Epithelial cell of prostate (primary cell): Measurements from ENCODE around the gene OR4Q3.
"Not testable (repeated sequence)": the region's sequence is repeated elsewhere in the genome, so short reads cannot be mapped to it uniquely, and the experiment has no call there.

Experiments used
- DNase-seq: peaks from one replicate; pipeline ENCODE4 v3.0.0-alpha.2; 2011; ENCODE audit warnings: low read depth, low spot score
- H3K27ac ChIP-seq: fragments of 450-650 bp; 2 replicates; pipeline ENCODE4 v1.5.1; 2017; ENCODE audit warnings: mild to moderate bottlenecking

OR4Q3 gene

DNA sequence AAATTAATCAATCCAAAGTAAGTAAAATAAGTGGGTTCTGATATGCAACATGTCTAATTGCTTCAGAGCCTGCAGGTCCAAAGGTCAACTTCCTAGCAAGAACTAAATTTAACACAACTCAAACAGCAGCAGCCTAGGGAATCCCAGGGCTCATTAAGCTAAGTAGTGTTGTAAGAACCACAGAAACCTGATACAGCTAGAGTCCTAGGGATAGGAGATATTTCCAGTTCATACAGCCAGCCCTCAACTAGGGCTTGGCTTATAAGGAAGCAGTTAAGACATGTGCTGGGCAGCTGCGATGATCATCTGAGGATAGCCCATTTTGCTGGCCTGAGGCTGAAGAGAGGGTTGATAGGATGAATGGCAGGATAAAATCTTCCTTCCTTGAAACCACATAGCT lies at the start of gene OR4Q3:
OR4Q3 (plus strand) TSS at position 316 of the 400 bp plus-strand sequence.
- no peak for DNase-seq
- no peak within 1 kb of the TSS for H3K27ac ChIP-seq

DNA sequence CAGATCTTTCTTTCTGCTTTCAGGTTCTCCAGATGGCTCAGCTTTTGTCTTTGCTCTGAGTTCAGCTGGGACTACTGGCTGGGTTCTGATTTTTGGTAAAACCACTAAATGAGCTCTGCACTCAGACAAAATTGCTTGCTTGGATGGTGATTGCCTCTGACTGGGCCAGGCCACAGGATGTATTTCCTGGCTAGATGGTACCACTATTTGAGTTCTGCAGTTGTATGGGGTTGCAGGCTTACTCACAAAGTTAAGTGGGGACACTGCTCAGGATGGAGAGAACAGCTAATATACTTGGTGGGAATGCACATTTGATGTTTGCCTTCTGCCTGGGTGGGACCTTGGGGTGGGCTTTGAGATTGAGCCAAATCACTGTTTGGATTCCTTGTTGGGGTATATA lies 14.0 kb upstream of the OR4Q3 start:
- DNase-seq, result no peak
- no peak overlapping the region for H3K27ac ChIP-seq

DNA sequence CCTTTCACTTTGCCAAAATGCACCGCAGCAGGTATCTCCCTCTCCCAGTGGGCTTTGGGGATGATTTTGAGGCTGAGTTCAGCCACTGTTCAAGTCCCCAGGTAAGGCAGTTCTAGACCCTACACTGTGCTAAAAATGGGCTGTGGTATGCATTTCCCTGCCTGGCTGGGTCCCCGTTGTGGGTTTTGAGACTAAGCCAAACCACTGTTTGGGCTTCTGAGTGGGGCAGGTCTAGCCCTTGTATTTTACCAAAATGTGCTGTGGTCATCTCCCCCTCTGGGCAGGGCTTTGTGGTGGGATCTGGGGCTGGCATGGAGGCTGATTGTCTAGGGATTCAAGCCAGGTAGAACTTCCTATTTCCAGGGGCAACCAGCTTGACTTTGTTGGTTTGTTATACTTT lies 13.6 kb upstream of the OR4Q3 start:
- no peak overlapping the region for H3K27ac ChIP-seq
- DNase-seq, result no peak

DNA sequence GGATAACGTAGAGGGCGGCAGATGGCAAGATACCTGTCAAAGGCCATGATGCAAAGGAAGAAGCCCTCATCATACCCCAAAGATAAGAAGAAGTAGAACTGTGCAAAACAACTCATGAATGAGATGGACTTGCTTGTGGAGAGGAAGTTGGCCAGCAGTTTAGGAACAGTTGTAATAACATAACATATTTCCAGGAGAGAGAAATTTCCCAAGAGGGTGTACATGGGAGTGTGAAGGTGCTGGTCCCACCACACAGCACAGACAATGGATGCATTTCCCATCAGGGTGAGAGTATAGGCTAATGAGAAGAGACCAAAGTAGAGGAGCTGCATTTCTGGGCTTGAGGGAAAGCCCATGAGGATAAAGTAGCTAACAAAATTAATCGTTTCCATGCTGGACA lies 9.5 kb upstream of the OR4Q3 start:
- not testable (repeated sequence) for H3K27ac ChIP-seq, DNase-seq

DNA sequence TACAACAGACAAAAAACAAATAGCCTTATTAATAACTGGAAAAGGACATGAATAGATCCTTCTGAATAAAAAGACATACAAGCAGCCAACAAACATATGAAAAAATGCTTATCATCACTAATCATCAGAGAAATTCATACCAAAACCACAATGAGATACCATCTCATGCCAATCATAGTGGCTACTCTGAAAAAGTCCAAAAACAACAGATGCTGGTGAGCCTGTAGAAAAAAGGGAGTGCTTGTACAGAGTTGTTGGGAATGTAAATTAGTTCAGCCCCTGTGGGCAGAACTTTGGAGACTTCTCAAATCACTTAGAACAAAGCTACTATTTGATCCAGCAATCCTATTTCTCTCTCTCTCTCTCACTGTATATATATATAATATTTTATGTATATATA lies 8.9 kb downstream of the OR4Q3 start:
- not testable (repeated sequence) for DNase-seq, H3K27ac ChIP-seq

DNA sequence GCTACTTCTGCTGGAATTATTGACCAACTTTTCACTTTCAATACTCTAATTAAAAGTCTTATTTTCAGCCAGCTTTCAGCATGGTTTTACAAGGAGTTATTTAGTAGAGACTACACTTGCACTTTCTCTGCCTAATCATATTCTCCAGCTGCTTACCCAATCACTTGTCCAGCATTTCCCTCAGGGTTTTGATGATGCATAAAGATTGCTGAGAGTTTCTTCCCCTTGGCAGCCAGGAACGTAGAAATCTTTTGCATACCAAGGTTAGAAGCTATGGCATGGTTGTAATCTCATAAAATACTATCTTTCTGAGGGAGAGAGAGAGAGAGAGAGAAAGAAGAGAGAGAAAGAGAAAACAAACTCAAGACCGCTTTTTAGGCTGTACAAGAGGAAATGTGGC lies 10.8 kb downstream of the OR4Q3 start:
- H3K27ac ChIP-seq, result no peak overlapping the region
- DNase-seq, result no peak

DNA sequence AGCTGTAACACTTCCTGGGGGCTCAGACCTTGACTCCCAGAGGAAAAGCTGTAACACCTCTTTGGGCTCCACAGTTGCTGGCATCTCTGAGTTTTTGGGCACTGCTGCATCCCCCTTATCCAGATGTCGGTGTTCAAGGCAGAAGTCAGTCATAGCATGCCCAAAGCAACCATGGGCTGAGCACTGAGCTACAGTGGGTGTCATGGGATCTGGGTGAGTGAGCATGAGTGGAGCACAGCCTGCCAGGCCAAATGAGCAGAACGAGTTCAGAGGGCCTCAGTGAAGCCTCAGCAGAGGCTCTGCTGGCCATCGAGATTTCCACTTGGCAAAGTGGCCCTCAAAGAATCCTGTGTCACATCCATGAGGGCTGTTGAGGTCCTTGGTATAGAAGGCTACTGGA lies 28.1 kb downstream of the OR4Q3 start:
- DNase-seq, H3K27ac ChIP-seq: not testable (repeated sequence)

DNA sequence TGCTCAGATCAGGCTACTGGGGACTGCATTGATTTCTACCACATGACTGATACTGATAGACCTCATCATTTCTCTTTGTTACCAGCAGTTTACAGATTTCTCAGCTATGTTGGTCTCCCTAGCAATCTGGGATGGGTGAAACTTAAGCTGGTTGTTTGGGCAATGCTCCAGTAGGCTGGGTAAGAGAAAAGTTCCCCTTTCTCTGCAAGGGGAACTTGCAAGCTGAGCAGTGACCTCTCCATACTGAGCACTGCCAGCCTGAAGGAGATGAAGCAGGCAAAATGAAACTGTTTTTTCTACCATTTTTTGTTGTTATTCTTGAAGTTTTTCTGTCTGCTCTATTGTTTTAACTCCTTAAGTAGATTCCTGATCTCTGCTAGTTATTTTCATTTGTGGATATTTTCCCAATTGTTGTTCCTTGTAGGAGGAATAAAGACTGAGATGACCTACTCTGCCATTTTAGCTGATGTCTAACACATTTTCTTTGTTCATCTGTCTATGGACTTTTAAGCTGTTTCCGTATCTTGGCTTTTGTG lies 28.6 kb downstream of the OR4Q3 start:
- no peak for DNase-seq
- H3K27ac ChIP-seq, result no peak overlapping the region

DNA sequence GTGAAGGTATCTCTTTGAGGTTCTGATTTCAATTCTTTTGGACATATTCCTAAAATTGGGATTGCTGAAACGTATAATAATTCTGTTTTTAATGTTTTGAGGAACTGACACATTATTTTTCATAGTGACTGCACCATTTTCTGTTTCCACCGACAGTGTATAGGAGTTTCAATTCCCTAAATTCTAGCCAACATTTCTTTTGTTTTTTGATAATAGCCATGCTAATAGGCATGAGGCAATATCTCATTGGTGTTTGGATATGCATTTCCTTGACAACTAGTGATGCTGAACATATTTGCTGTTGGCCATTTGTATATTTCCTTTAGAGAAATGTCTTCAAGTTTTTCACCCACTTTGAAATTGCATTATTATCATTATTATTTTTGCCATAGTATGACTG lies 29.1 kb downstream of the OR4Q3 start:
- DNase-seq, H3K27ac ChIP-seq: not testable (repeated sequence)

DNA sequence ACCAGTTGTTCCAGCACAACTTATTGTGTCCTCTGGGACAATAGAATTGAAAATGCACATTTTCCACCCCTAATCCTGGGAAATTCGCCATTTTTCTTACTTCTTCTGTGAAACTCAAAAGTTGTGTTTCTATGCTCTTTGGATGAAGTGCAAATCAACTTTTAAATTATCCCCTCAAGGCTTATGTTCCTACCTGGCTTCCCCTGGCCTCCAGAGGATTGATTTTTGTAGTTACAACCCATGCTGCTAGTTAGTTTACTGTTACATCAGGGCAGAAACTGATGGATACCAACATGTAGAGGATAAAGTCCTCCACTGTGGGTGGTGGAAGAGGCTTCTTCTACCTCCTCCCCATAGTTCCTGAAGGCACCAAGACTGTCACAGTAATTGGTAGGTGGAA lies 29.8 kb downstream of the OR4Q3 start, which contains the start of gene OR4M1:
OR4M1 (plus strand) TSS at position 301 of the 400 bp plus-strand sequence. CDS start 6,819 bp downstream, outside the sequence.
- not testable (repeated sequence) for H3K27ac ChIP-seq, DNase-seq

DNA sequence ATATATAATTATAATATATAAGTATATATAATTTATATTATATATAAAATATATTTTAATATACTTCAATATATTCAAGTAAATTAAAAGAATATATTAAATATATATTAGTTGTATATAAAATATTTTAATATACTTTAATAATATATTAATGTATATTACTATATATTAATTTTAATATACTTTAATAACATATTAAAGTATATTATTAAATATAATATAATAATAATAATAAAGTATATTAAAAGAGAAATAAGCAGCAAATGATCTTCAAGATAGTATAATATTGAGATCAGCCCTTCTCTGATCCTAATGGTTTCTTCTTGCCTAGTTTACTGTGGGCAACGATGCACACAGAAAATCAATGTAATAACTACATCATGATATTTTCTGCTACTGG lies 32.2 kb downstream of the OR4Q3 start:
- DNase-seq, result no peak
- no peak overlapping the region for H3K27ac ChIP-seq

DNA sequence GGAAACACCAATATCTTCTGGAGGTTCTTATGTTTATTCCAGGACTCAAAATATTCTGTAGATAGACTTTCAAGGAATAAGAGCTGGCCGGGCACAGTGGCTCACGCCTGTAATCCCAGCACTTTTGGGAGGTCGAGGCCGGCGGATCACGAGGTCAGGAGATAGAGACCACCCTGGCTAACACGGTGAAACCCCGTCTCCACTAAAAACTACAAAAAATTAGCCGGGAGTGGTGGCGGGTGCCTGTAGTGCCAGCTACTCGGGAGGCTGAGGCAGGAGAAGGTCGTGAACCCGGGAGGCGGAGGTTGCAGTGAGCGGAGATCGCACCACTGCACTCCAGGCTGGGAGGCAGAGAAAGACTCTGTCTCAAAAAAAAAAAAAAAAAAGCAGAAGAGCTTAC lies 42.5 kb downstream of the OR4Q3 start:
- not testable (repeated sequence) for H3K27ac ChIP-seq, DNase-seq

DNA sequence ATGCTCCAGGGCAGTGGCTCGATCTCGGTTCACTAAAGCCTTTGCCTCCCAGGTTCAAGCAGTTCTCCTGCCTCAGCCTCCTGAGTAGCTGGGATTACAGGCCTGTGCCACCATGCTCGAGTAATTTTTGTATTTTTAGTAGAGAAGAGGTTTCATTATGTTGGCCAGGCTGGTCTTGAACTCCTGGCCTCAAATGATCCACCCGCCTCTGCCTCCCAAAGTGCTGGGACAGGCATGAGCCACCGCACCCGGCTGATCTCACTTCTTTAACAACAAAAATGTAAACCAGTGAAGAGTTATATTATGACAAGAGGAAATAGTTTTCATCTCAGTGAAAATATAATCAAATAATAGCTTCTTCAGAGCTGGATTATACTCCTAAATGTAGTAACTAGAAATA lies 43.9 kb downstream of the OR4Q3 start:
- H3K27ac ChIP-seq, DNase-seq: not testable (repeated sequence)

DNA sequence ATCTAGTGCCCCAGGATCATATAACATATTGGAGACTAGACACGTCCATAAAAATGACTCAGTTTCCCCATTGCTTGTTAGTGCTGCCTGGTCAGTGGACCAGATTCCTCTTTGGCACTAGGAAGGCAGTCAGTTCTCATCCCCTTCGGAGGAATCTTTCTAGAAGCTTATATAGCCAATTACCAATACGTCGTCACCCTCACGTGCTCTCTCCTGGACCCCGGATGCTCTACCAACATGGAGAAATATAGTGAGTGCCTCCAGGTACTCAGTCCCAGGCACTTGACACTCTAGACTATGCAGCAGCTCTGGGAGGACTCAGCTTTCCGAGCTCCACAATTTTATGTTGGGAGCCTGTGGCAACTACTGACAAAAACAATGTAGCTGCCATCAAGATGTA lies 44.8 kb downstream of the OR4Q3 start:
- H3K27ac ChIP-seq, DNase-seq: not testable (repeated sequence)

DNA sequence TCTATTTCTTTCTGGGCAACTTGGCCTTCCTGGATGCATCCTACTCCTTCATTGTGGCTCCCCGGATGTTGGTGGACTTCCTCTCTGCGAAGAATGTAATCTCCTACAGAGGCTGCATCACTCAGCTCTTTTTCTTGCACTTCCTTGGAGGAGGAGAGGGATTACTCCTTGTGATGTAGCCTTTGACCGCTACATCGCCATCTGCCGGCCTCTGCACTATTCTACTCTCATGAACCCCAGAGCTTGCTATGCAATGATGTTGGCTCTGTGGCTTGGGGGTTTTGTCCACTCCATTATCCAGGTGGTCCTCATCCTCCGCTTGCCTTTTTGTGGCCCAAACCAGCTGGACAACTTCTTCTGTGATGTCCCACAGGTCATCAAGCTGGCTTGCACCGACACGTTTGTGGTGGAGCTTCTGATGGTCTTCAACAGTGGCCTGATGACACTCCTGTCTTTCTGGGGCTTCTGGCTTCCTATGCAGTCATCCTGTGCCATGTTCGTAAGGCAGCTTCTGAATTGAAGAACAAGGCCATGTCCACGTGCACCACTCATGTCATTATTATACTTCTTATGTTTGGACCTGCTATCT lies 53.2 kb downstream of the OR4Q3 start:
- not testable (repeated sequence) for H3K27ac ChIP-seq, DNase-seq
